Posterior vena cava (tissue), 2 donors: ENCODE results near the gene JAG1. TPM values are rescaled to one million over a fixed set of nuclear protein-coding genes. Genes with fewer than 3 reads are reported as not detected.

ENCODE experiments used
- DNase-seq: peaks from one replicate; pipeline ENCODE4 v3.0.0-alpha.2; 2020; ENCODE audit warnings: low spot score
- intact Hi-C, 2 donors: fragments of 100-400 bp; cut with DNase I; formaldehyde crosslinking; loops; one replicate each; pipeline versions ENCODE4 v1.14.1 to v1.14.2; 2022 to 2023
- total RNA-seq, 2 donors: library from RNA; stranded (reverse); fragmentation: NEBNext Ultra II Directional; extraction: Animal tissue kit (Norgen Biotek cat#: 25700); gene quantifications; one replicate each; pipeline ENCODE4 v1.2.1, GENCODE V29; 2021
- donor health status: DM: yes; HTN: yes; CAD: no.
- donor health status: DM: yes; HTN: yes; CAD: no.

Gene JAG1
- total RNA-seq, 2 donors from 2014 or later, result 68.5 to 84.2 TPM

DNA sequence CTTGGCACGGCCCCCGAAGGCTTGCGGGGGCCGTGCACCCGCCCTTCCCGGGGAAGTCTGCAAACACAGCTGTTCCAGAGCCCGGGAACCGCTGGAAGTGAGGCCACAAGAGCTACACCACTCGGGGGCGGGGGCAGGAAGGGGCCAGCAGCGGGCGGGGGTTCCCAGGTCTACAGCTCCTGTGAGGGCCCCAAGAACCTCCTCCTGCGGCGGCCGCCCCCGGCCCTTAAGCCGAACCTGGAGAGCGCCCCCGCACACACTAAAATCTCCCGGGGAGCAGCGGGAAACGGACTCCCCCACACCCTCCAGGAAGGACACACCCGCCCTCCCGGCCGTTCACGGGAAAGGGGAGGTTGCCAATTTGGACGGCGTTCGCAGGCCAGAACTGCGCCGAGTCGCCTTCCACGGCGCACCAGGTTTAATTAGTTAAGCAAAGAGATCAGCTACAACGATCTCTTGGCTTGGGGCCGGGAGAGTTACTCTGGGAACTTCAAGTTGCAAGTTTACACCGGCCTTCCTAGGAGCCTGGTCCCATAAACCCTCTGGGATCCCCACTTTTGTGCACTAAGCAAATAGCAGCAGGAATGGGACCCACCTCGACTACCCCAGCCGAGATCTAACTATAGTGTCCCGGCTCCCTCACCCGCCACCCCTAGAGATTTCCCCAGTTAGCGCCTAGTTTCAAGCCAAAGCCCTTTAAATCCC is 1.7 kb downstream of the JAG1 start:
- intact Hi-C loops, result loop anchor here (2.0 to 5.0 kb wide), 2 partner anchors 121 to 600 kb away; no protein-coding TSS in a partner anchor
- peak; percentile 94 for DNase-seq

DNA sequence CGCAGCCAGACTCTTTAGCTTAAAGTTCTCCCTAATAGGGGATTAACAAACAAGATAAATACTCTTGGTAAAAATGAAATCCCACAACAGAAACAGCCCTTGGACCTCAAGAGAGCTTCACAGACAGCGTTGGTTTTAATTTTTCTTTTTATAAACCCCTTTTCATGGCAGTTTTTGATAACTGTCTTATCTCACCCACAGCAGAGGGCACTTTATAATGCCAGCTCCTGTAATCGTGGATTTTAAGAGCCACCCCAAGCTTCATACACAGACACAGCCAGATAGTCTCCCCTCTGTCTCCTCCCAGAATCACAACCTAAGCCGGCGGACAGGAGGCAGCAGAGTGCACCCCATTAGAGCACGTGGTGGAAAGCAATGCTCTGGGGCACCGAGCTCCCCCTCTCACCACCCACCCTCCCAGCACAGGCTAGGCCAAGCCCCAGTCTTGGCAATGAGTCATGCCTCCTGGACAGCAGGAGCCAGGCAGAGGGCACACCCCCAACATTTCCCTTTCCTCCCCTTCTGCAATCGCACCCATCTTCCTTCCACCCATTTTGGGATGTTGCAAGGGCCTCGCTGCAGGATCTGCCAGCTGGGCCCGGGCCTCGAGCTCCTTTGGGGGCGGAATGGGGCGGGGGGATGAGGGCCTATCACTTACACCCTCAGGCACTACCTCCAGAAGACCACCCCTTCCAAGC is 2.4 kb downstream of the JAG1 start:
- intact Hi-C loops, result loop anchor here (2.0 to 5.0 kb wide), 2 partner anchors 121 to 601 kb away; no protein-coding TSS in a partner anchor
- peak; percentile 93 for DNase-seq

DNA sequence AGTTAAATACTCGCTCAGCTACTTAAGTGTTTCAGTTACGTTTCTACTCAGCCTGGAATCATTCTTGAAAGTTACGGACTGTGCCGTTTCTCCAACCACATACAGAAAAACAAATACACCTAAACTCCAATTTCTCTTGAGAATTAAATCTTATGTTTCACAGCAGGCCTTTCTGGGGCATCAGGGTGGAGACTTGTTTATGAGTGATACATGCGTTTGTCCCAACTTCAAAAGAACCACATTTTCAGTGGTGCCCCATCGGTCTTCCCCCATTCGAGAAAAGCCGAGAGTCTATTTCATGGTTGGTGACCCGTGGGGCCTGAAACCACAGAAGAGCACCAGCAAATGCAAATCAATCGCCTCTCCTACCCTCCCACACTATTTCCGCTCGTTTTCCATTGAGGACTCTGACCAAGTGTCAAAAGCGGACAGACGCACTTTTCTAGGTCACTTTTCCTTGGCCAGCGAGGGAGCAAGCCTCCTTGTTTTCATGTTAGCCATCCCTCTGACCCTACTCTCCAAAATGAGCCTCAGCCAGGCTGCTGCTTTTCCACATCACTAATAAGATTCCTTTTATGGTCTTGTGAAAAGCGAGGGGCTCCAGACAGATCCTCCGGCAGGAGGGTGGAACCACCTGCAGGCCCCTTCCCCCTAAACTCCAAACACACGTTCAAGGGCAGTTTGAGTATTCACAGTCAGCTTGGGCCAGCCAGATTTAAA is 3.1 kb downstream of the JAG1 start:
- DNase-seq, result no peak
- intact Hi-C loops, result loop anchor here (2.0 to 5.0 kb wide), 2 partner anchors 120 to 602 kb away; no protein-coding TSS in a partner anchor

DNA sequence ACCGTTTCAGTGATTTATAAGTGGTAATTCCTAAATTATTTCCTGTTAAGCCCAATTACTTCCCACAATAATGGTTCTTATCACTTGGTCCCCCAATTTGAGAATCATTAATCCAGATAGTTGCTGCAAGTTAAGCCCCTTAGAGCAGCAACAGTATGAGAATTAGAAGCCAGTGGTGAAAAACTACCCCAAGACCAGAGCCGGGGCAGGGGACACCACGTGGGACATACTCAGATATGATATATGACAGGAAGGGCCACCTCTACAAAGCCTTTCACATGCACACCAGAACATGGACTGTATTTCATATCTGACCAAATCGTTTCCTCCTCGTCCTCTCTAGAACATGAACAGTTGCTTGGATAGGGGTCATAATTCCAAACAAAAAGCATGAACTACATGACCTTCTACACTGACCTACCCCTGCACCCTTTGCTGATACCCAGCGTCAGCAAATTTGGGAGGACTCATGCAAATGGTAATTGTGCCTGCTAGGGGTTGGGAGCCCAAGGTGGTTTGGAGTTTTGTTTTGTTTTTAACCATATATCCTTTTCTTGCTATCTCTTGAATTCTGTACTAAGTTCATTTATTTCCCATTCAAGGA is 3.9 kb downstream of the JAG1 start:
- no peak for DNase-seq
- intact Hi-C loops, result loop anchor here (2.0 to 10.0 kb wide), 4 partner anchors 115 to 875 kb away; no protein-coding TSS in a partner anchor

DNA sequence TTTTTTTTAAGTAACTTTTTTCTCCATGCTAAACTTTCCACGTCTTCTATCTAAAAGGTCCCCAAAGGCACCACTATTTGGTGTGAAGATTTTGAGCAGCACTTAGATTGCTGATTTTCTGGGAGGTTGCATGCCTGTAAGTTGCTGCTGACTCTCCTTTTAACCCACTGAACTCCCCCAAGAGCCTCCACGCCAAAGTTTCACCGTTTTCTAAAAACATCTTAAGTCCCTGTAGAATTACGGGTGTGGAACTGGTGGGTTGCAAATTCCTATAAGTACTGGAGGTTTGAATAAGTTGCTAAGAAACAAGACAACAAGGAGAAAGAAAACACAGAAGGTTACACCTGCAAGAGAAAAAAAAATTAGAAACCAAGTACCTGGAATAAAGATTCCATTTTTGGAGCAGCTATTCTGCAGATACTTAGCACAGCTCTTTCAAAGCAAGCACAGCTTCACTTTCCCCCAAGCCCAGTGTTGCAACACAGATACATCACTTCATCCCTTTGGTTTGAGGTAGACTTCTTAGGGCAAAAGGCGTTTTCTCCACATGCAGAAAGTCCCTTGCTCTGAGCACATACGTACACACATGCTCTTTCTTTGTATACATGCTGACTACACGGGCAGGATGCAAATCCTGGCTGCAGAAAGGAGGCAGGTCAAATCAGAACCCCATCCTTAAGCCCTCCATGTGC is 5.0 kb downstream of the JAG1 start:
- intact Hi-C loops, result loop anchor here (10.0 kb wide), 2 partner anchors 114 to 876 kb away; no protein-coding TSS in a partner anchor
- DNase-seq, result no peak

DNA sequence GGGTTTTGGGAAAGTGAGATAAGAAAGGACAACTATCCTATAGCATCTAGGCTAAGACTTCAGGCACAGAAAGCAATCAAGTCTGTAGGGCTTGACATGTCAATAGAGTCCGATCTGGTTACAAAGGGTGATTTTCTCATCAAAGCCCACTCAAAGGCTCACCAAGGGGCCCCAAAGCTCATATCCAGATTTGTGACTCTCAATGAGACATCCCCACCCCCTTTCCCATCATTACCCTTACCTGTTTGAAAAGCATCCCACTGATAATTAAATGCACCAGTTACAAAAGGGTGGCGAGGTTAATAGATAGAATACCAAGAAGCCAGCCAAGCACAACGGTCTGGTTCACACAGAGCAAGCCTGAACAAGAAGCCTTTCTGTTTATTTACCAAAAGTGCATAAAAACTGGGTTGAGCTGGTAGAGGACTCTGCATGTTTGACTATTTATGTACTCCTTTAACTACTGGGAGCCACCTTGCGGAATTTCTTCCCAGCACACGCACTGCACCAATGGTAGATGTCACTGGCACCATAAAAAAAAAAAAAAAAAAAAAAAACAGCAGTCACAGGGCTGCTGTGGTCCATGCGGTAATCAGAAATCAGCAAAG is 6.1 kb downstream of the JAG1 start:
- intact Hi-C loops, result loop anchor here (10.0 kb wide), 2 partner anchors 113 to 877 kb away; no protein-coding TSS in a partner anchor
- DNase-seq, result no peak

DNA sequence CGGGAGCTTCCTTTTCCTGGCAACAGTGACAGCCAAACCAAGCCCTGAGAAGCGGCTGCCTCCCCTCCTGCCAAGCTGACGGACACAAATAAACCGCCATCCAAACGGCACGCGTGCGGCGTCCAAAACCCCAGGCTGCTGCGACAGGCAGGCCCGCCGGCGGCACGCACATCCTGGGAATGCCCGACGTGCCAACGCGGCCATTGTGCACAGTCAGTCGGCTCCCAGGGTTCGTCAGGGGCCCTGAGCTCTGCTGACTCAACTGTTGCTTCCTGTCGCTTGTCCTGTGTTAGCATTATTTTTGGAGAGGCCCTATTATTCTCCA is 6.8 kb downstream of the JAG1 start:
- intact Hi-C loops, result loop anchor here (10.0 kb wide), 2 partner anchors 112 to 878 kb away; no protein-coding TSS in a partner anchor
- no peak for DNase-seq

DNA sequence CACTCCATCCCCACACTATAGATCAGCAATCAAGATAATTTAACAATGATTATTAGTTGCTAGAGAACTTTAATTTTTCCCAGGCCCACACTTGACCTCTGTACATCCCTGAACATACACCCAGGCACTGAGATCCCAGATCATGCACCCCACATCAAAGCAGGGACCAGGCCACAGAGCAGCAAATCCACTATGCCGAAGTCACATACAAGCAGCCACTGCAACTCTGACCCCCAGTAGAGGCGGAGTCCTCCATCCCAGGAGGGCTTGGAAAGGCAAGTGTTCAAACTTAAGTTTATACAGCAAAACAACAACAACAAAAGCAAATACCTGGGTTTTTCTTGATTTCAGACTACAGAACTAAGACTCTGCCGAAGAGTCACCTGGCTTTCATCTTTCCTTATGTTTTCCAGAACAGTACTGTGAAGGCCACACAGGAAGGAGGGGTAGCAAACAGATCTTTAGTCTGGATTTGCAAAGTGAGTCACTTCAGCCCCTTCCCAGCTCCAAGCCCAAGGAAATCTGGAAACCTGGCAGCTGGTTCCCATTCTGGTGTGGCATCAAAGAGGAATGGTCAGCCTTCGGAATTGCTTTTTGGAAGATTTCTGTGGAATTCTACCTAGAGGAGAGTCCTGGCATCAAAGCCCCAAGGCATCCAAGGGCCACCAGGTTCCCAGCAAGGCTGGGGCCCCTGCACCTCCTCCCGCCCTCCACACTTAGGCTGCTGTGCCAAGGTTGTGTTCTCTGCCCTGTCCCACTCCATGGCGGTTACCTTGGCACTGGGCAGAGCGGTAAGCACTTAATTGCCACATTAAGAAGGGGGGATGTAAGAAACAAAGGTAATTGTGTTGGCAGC is 7.3 kb downstream of the JAG1 start:
- intact Hi-C loops, result loop anchor here (10.0 kb wide), 2 partner anchors 112 to 878 kb away; no protein-coding TSS in a partner anchor
- DNase-seq, result no peak

DNA sequence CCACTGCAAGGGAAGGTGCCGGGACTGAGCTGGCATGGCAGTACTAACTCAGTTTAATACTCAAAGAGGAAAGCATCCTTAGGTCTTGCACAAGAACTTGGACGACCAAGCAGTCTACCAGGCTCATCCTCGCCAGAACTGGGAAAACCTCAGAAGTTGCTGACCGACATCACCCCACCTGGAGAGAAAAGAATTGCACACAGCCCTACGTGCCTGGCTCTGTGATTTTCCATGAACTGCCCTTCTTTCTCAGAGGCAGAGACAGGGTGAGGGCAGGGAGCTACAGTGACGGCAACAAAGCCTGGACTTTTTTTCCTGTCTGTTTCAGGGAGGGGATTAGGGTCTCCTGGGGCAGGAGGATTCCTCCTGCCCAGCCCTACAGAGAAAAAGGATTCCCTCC is 8.0 kb downstream of the JAG1 start:
- intact Hi-C loops, result loop anchor here (10.0 kb wide), 2 partner anchors 111 to 879 kb away; no protein-coding TSS in a partner anchor
- no peak for DNase-seq

DNA sequence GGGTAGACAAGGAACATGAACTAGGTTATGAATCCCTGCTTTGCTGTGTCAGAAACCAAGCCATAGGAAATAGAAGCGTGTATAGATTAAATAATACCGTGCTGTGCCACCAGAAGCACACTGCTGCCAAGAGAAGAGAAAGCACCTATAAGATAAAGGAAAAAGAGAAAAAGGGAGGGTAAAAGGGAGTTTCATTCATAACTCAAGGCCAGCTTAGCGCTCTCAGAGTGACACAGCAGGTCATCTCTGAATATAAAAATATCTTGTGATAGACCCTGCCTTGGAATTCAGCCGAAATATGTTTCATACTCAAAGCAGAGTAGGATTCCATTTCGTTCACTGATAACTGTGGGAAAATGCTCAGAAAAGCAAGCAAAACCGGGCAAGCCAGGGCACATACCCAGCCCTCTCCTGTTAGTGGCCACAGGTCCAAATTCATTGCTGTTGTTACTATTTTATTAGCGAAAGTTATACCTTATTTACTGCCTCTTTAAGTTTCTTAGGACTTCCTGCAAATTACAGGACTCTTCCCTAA is 8.7 kb downstream of the JAG1 start:
- intact Hi-C loops, result loop anchor here (10.0 kb wide), 2 partner anchors 110 to 880 kb away; no protein-coding TSS in a partner anchor
- no peak for DNase-seq

DNA sequence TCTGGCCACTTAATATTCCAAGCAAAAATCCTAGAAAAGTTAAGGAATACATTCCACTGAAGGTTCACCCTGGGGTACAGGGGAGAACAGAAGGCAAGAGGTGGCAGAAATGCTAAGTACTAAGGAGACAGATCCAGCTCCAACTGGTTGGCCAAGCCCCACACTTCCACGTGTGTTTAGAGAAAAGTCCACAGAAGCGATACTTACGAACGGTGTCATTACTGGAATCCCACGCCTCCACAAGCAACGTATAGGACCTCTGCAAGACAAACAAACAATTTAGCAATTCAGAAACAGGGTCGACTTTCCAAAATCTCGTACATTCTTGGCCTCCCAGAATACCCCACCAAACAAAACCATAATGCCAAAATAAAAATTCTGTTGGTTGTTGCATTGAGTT is 10.0 kb downstream of the JAG1 start:
- DNase-seq, result no peak

DNA sequence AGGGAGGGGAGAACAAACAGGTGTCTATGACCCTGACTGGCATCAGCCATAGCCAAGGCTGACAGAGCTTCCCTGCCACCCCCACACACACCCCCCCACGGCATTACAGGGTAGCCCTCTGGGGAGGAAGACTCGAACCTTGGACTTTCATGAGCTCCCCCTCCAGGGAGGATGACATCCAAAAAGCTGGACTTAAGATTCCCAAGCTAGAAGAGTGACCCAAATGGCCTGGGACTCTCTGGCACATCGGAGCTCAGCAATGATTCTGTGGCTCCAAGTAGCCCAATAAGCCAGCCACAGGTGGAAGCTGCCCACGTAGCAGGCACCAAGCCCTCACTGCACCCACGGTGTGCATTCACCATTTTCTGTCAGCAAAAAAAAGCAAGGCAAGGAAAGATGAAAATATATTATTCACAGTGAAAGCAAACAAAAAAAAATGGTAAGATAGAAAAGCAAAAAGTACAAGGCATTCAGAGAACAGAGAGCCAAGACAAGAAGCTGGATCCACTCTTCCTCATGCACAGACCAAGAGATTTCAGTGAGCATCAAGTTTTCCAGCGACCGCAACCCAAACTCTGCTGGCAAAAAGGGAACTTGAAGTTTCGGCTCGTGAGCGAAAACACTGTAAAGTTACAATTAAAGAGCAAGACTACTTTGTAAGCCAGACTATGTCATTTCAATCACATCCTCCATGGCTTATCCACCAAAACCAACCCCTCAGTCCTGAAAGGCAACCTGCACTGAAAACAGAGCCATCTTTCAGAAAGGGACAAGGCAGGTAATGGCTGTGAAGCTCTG is 10.9 kb downstream of the JAG1 start:
- intact Hi-C loops, result loop anchor here (10.0 kb wide), 2 partner anchors 108 to 882 kb away; no protein-coding TSS in a partner anchor
- no peak for DNase-seq

More for the DNA sequence above, 10.0 kb downstream of the JAG1 start:
- intact Hi-C loops, result loop anchor here (10.0 kb wide), 2 partner anchors 109 to 881 kb away; no protein-coding TSS in a partner anchor

DNA sequence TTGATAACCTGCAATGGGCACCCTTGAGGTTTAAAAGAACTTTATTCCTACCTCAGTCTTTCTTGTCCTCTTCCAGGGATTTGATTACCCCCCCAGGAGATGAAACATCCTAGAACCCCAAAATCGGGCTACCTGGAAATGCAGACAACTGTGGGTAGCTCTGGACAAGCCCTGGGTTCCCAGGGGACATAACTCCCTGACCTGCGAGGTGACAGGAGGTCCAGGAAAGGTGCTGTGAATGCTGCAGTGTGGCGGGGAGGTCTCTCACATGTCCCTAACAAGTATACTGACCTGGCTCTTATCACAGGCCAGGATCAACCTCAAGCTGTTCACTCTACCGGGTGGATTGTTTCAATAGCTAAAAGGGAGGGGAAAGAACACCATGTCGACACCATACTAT is 11.6 kb downstream of the JAG1 start:
- intact Hi-C loops, result loop anchor here (10.0 kb wide), 2 partner anchors 107 to 883 kb away; no protein-coding TSS in a partner anchor
- no peak for DNase-seq

DNA sequence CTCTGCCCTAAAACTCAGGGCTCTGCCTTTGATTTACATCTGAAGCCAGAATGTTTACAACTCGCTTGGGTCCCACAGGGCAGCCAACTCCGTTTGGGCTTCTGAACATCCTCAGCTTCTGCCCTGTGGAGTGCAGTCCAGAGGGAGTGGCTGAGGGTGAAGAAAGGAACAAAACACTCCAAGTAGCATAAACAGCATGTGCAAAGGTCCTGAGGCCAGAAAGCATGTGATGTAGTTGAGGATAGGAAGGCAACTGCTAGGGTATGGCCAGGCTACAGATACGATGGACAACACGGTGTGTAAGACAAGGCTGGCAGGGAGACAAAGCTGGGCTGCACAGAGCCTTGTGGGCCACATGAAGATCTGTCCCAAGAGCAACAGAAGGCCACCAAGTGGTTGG is 12.5 kb downstream of the JAG1 start:
- no peak for DNase-seq
- intact Hi-C loops, result loop anchor here (10.0 kb wide), 2 partner anchors 106 to 884 kb away; no protein-coding TSS in a partner anchor

DNA sequence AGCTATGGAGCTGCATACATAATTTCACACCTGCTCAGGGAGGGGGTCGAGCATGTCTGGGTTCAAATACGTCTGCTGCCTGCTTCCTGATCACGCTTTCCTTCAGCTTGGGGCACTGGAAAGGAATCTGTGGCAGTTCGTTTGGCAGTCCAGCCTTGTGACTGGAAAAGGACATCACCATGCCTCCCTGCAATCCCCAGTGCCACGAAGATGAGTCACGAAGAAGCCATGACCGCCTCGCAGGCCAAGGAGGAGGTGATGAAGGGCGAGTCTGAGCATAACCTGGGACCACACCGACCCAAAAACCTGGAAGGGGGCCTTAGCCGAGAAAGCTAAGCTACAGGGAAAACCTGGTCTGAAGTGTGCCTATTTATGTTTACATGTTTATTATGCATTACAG is 13.1 kb downstream of the JAG1 start:
- DNase-seq, result no peak
- intact Hi-C loops, result loop anchor here (10.0 kb wide), 2 partner anchors 106 to 884 kb away; no protein-coding TSS in a partner anchor
